ENCODE results near the gene B9D2.
"Not testable (repeated sequence)": the region's sequence is repeated elsewhere in the genome, so short reads cannot be mapped to it uniquely, and the experiment has no call there.

B9D2 gene

GRCh38 chr19:41363753-41364523, at the start of gene B9D2:
Gene B9D2 (minus strand): TSS chr19:41364149. CDS start chr19:41363519, 630 bp downstream.
- DNase-seq: peak; percentile 99

GRCh38 chr19:41412953-41413352, 49.0 kb upstream of the B9D2 start:
- DNase-seq: no peak

- no peak for DNase-seq
Observed at GRCh38 chr19:41411968-41412265, 48.0 kb upstream of the B9D2 start.

- no peak for DNase-seq
Observed at GRCh38 chr19:41411100-41411967, 47.4 kb upstream of the B9D2 start.

- DNase-seq: no peak
Observed at GRCh38 chr19:41410336-41411054, 46.5 kb upstream of the B9D2 start.

GRCh38 chr19:41409288-41409687, 45.3 kb upstream of the B9D2 start:
- DNase-seq: no peak

- DNase-seq: not testable (repeated sequence)
Observed at GRCh38 chr19:41408846-41409245, 44.9 kb upstream of the B9D2 start.

- DNase-seq: no peak
Observed at GRCh38 chr19:41408256-41408655, 44.3 kb upstream of the B9D2 start.

- DNase-seq: no peak
Observed at GRCh38 chr19:41407271-41407670, 43.3 kb upstream of the B9D2 start.

- DNase-seq: no peak
Observed at GRCh38 chr19:41405776-41406175, 41.8 kb upstream of the B9D2 start.

GRCh38 chr19:41403181-41403970, 39.4 kb upstream of the B9D2 start:
- DNase-seq: no peak

GRCh38 chr19:41402010-41402409, 38.1 kb upstream of the B9D2 start:
- DNase-seq: no peak

GRCh38 chr19:41401483-41401882, 37.5 kb upstream of the B9D2 start:
- DNase-seq: no peak

GRCh38 chr19:41399525-41399924, 35.6 kb upstream of the B9D2 start:
- DNase-seq: no peak

GRCh38 chr19:41399091-41399490, 35.1 kb upstream of the B9D2 start:
- DNase-seq: no peak

- no peak for DNase-seq
Observed at GRCh38 chr19:41398598-41398997, 34.6 kb upstream of the B9D2 start.

- DNase-seq: no peak
Observed at GRCh38 chr19:41398050-41398418, 34.1 kb upstream of the B9D2 start.

- peak; percentile 99 for DNase-seq
Observed at GRCh38 chr19:41397086-41398049, 33.4 kb upstream of the B9D2 start, which contains the start of the genes BCKDHA and EXOSC5. Gene BCKDHA (plus strand): TSS chr19:41397818. CDS start chr19:41397828, 10 bp downstream. Gene EXOSC5 (minus strand): TSS chr19:41397359. CDS start chr19:41397328, 31 bp downstream.

- no peak for DNase-seq
Observed at GRCh38 chr19:41395355-41395754, 31.4 kb upstream of the B9D2 start.

- DNase-seq: no peak
Observed at GRCh38 chr19:41392775-41393174, 28.8 kb upstream of the B9D2 start.

GRCh38 chr19:41391618-41392017, 27.7 kb upstream of the B9D2 start:
- DNase-seq: no peak

Data from NCI-H526 treated with DMSO at 0.1 percent for 48 hours (cell line).